Retinal pigment epithelial cell (primary cell): ENCODE data around the gene MRNIP.

Experiments used
- DNase-seq: peaks from one replicate; pipeline ENCODE4 v3.0.0-alpha.2; 2010; ENCODE audit warnings: low read depth
- H3K4me3 ChIP-seq: 2 replicates; pipeline ENCODE4 v1.5.1; 2011; ENCODE audit warnings: mild to moderate bottlenecking, low read length, control low read depth, moderate library complexity
- CTCF ChIP-seq: conservative IDR thresholded peaks from 2 replicates; pipeline ENCODE4 v1.5.1; 2011; ENCODE audit warnings: low read depth, low read length, control low read depth, inconsistent platforms

Gene MRNIP

GRCh38 chr5:179816796-179817469 is 41.7 kb downstream of the MRNIP start:
- TF ChIP-seq CTCF, result no peak
- DNase-seq, result no peak
- peak overlapping the region; percentile 41 for H3K4me3 ChIP-seq

- H3K4me3 ChIP-seq, result peak overlapping the region; percentile 41
- no peak for TF ChIP-seq CTCF
- no peak for DNase-seq
Observed at GRCh38 chr5:179816401-179816795, 42.2 kb downstream of the MRNIP start.

GRCh38 chr5:179815491-179816249 is 42.9 kb downstream of the MRNIP start:
- no peak overlapping the region for H3K4me3 ChIP-seq
- DNase-seq, result no peak
- no peak for TF ChIP-seq CTCF

- DNase-seq, result no peak
- H3K4me3 ChIP-seq, result no peak overlapping the region
- TF ChIP-seq CTCF, result no peak
Observed at GRCh38 chr5:179814090-179814489, 44.5 kb downstream of the MRNIP start.

GRCh38 chr5:179812997-179813607 is 45.5 kb downstream of the MRNIP start:
- no peak for DNase-seq
- no peak overlapping the region for H3K4me3 ChIP-seq
- no peak for TF ChIP-seq CTCF

- no peak for TF ChIP-seq CTCF
- DNase-seq, result no peak
- H3K4me3 ChIP-seq, result no peak overlapping the region
Observed at GRCh38 chr5:179812135-179812825, 46.3 kb downstream of the MRNIP start.
